NCI-H446 (cell line): ENCODE results near the gene NEDD4L.
"Not testable (repeated sequence)": the region's sequence is repeated elsewhere in the genome, so short reads cannot be mapped to it uniquely, and the experiment has no call there.

Experiments used
- DNase-seq, 2 experiments: peaks; one replicate each; lab custom pipeline; 2025; lab: John Stamatoyannopoulos, UW

Gene NEDD4L

DNA sequence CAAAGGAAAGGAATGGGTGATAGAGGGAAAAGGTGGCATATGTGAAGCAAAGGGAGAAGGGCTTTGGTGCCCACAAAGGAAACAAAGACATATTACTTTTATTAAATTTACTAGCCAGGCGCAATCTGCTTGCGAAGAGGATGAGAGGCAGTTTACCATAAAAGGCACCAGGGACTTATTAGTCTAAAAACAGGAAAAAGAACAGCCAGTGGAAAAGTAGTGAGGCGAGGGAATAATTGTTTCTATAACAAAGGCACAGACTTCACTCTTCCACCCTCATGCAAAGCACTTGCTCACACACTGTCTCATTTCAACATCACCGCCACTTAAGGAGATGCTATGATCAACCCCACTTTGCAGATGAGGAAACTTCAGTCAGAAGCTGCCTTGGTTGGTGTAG lies 374.3 kb downstream of the NEDD4L start:
- no peak for DNase-seq

DNA sequence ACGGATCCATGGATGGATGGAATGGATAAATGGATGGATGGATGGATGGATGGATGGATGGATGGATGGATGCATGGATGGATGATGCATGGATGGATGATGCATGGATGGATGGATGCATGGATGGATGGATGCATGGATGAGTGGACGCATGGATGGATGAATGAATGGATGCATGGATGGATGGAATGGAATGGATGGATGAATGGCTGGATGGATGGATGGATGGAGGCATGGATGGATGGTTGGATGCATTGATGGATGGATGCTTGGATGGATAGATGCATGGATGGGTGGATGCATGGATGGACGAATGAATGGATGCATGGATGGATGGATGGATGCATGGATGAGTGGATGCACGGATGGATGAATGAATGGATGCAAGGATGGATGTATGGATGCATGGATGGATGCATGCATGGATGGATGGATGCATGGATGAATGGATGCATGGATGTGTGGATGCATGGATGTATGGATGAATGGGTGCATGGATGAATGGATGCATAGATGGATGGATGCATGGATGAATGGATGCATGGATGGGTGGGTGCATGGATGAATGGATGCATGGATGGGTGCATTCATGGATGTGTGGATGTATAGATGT lies 375.7 kb downstream of the NEDD4L start:
- no peak for DNase-seq

DNA sequence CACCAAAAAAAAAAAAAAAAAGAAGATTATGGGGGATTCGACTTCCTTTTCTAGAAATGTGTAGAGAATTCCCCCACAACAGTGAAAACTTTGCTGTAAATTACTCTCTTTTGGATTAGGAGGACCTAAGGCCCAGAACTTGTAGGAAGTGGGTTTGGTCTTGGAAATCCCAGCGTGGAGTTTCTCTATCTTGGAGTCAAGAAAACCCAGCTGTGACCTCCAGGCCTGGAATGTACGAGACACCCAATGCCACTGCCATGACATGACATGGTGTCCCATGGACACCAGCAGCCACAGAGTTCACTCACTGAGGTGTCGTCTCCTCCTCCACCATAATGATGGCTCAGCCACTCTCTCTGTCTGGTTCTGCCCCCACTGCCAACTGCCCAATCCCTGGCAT lies 382.6 kb downstream of the NEDD4L start:
- DNase-seq = no peak

GRCh38 chr18:58427321-58427720 lies 383.3 kb downstream of the NEDD4L start:
- DNase-seq = no peak

- no peak for DNase-seq
Observed at GRCh38 chr18:58429442-58429841, 385.4 kb downstream of the NEDD4L start.

DNA sequence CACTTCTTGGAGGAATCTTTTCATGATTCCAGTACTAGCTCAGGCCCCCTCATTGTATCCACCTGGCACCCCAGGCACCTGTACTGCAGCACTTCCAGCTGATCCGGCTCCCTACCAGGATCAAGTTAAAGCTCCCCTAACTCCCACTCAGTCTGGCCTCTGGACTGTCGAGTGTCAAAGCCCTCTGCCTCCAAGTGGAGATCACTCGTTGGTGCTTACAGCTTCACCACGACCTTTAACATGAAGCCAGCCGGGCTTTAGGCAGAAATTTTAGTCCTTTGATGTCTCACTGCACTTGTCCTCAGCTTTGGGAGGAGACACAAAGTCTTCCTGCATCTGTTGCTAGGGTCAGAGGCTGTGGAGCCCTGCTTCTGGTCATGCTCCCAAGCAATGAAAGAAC lies 387.2 kb downstream of the NEDD4L start:
- DNase-seq = no peak

- no peak for DNase-seq
Observed at GRCh38 chr18:58432050-58432727, 388.2 kb downstream of the NEDD4L start.

GRCh38 chr18:58435221-58436005 lies 391.4 kb downstream of the NEDD4L start:
- DNase-seq = not testable (repeated sequence)

GRCh38 chr18:58438161-58438957 lies 394.3 kb downstream of the NEDD4L start:
- no peak for DNase-seq

DNA sequence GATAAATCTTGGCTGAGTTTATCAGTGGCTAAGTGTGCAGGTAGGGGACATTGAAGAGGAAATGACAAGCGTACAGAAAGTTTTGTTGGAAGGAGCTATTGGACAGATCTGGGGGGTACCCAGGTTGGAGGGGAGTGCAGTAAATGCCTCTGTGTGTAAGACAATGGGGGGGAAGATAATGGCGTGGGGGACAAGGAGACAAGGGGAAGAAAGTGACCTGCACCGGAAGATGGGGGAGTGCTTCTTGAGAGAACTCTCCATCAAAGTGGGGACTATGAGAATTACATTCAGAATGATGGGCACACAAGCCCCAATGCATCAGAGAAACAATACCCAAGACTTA lies 394.9 kb downstream of the NEDD4L start:
- DNase-seq = no peak

- no peak for DNase-seq
Observed at GRCh38 chr18:58443671-58444070, 399.6 kb downstream of the NEDD4L start.

DNA sequence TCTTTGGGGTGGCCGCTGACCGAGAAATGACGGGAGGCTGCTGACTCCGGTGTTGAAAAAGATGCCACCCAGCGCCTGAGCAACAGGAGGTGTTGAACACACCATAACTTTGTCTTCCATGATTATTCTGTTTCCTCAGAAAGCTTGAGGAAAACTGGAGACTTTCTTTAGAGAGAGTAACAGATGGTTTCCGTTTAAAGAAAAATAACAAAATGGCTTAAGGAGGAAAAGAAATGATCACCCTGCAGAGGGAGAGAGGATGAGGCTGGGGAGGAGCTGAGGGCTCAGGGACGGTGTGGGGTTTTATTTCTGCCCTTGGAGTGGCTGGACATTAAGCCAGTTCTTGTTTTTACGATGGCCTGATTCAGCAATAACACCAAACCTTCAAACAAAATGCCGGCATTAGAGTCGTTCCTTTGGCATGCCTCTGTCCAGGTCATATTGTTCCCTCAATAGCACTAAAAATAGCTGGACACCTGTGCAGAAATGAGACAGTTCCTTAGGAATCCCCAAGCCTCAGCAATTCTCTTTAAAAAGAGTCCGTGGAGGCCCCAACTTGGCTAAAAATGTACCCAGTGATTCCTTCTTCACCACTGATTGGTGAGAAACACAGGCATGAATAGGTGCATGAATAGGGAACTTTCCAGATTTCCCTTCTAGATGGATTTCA lies 402.5 kb downstream of the NEDD4L start:
- no peak for DNase-seq

DNA sequence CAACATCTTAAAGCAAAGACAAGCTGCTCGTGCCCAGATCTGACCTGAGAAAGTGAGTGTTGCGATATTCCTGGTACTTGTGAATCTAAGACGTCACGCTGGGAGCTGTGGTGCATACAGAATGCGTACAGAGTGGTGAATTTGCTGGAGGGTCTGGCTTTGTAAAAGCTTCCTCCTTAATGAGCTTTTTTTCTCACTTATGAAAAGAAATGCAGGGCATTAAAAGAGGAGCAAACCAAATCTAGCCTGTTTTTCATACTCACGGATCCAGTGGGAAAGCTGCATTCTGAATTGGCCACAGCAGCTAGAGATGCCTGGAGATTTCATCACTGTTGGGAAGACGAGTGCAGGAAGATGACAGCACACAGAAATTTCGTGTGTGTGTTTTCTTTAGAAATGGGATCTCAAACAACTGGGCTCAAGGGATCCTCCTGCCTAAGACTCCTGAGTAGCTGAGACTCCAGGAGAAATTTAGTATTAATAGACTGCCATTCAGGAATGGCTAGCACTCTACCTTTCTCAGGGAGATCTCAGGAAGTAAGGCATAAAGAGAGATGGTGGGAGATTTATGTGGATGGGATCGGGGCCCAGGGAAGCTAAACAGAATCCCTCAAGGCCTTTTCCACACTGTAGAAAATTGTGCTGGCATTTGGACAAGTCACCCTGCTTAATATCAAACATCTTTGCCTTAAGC lies 403.5 kb downstream of the NEDD4L start:
- DNase-seq = no peak

GRCh38 chr18:58449464-58449863 lies 405.4 kb downstream of the NEDD4L start:
- DNase-seq = no peak
